ENCODE results near the gene ZFPL1.

ZFPL1 gene

GRCh38 chr11:65095974-65096806, 12.2 kb downstream of the ZFPL1 start, which contains the start of gene VPS51:
Gene VPS51, plus strand, starts transcription at chr11:65096214. Its CDS starts 37 bp downstream, at chr11:65096251.
- DNase-seq = peak; percentile 43

DNA sequence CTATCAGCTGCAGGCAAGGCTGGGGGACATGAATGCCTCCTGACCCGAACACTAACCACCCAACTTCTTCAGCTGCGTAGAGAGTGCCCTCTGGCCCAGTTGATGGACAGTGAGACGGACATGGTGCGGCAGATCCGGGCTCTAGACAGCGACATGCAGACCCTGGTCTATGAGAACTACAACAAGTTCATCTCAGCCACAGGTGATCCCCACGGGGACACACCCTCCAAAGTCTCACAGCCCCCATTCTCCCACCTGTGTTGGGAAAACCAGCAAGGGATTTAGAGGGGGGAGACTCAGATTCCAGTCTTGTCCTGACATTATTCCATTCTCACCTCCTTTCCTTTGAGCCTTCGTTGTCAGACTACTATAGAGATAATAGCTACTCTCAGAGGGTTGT, 12.9 kb downstream of the ZFPL1 start:
- no peak for DNase-seq

- no peak for DNase-seq
These were observed 16.8 kb downstream of the ZFPL1 start for GRCh38 chr11:65100674-65101350.

GRCh38 chr11:65102142-65103095, 18.4 kb downstream of the ZFPL1 start:
- no peak for DNase-seq

DNA sequence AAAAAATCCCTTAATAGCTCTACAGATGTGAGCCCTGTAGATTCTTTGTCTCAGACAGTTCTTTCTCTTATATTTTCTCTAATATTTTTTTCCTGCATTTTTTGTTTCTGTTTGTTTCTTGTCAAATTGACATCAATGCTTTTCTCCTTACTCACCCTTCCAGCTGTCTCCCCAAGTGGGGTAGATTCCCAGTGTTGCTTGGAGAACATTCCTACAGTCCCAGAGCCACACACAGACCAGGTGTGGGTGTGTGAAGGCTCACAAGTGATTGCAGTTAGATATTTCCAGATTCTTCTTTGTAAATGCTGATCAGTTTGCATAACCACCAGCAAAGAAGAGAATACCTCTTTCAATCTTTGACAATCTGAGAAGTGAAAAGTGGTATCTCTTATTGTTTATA, 19.5 kb downstream of the ZFPL1 start:
- DNase-seq = no peak

- no peak for DNase-seq
These were observed 20.6 kb downstream of the ZFPL1 start for GRCh38 chr11:65104628-65105027.

DNA sequence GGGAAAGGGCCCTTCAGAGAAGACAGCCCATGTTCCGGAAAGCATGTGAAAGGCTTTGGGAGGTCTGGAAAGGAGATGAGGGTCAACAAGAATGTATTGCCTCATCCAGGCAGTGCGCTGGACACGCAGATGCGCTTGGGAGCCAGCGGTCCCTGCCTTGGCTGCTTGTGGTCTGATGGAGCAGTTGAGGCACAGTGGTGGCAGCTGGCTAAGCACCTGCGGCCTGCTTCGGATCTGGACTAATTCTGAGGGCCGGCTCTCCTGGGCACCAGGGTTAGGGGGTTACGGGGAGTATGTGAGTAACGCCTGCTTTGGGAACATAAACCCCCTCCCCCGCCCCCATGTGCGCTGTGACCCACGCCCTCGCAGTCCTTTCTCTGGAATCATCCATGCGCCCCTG, 23.1 kb downstream of the ZFPL1 start:
- no peak for DNase-seq

GRCh38 chr11:65107751-65108468, 23.9 kb downstream of the ZFPL1 start:
- no peak for DNase-seq

- DNase-seq = no peak
These were observed 24.6 kb downstream of the ZFPL1 start for GRCh38 chr11:65108469-65109123.

DNA sequence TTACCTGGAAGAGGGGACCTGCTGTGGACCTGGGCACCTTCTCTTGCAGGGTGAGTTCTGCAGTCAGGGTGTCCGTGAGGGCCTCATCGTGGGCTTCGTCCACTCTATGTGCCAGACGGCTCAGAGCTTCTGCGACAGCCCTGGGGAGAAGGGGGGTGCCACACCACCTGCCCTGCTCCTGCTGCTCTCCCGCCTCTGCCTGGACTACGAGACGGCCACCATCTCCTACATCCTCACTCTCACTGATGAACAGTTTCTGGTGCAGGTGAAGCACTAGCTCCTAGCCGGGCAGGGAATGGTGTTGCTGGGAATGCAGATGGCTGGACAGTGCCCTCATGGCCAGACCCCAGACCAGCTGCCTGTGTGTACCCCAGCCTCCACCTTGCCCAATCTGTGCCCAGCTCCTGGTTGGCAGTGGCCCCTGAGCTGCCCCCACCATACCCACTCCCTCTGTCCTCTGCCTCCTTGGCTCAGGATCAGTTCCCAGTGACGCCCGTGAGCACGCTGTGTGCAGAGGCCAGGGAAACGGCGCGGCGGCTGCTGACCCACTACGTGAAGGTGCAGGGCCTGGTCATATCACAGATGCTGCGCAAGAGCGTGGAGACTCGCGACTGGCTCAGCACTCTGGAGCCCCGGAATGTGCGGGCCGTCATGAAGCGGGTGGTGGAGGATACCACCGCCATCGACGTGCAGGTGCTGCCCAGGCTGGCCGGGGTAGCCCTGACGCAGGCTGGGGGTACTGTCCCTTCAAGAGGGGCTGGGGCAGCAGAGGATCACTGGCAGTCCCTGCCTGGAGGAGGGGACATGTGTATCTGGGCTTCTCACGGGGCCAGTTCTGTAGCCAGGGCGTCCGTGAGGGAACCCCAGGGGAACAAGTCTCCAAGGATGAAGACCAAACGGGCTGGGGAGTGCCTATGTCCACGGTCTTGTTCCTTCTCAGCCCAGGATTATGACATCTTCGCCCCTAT, 25.5 kb downstream of the ZFPL1 start:
- no peak for DNase-seq

DNA sequence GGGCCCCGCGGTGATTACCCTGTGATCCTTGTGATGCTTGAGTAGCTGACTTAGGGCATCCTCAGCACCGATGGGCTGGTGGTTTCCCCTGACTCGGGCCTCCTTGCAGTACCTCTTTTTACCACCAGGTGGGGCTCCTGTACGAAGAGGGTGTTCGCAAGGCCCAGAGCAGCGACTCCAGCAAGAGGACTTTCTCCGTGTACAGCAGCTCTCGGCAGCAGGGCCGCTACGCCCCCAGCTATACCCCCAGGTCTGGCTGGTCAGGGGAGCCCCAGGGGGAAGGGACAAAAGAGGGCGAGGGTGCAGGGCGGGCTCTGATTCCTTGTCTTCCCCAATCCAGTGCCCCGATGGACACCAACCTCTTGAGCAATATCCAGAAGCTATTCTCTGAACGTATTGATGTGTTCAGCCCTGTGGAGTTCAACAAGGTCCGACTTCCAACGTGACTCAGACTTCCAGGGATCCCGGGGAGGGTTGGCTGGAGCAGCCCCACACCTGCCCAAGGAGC, 26.4 kb downstream of the ZFPL1 start:
- peak; percentile 39 for DNase-seq

GRCh38 chr11:65111159-65111743, 27.2 kb downstream of the ZFPL1 start:
- DNase-seq = no peak

GRCh38 chr11:65111744-65112545, 27.9 kb downstream of the ZFPL1 start, which contains the start of gene TM7SF2:
Gene TM7SF2, plus strand, starts transcription at chr11:65111872. Its CDS starts 144 bp downstream, at chr11:65112016.
- peak; percentile 22 for DNase-seq

DNA sequence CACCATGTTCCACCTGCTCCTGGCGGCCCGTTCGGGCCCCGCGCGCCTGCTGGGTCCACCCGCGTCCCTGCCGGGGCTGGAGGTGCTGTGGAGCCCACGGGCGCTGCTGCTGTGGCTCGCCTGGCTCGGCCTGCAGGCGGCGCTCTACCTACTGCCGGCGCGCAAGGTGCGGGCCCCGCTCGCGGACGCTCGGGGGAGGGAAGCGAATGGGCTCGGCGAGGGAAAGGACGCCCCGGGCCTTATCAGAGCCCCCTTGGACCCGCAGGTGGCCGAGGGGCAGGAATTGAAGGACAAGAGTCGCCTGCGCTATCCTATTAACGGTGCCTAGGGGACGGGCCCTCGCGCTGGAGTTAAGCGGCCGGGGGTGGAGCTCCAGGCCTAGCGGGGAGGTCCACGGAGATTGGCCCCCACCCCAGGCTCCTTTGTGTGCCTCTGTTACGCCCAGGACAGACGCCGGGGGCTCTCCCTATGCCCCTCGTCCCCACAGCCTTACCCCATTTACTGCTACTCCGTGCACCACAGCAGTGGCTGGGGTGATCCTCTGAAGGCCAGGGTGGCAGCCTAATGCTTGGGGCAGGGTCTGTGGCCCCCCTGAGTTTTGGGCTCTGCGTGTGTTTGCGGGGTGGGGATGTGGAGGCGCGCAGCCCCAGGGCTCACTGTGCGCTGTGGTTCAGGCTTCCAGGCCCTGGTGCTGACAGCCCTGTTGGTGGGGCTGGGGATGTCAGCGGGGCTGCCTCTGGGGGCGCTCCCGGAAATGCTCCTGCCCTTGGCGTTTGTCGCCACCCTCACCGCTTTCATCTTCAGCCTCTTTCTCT, 28.7 kb downstream of the ZFPL1 start:
- DNase-seq = no peak

- no peak for DNase-seq
These were observed 29.3 kb downstream of the ZFPL1 start for GRCh38 chr11:65113361-65113756.

DNA sequence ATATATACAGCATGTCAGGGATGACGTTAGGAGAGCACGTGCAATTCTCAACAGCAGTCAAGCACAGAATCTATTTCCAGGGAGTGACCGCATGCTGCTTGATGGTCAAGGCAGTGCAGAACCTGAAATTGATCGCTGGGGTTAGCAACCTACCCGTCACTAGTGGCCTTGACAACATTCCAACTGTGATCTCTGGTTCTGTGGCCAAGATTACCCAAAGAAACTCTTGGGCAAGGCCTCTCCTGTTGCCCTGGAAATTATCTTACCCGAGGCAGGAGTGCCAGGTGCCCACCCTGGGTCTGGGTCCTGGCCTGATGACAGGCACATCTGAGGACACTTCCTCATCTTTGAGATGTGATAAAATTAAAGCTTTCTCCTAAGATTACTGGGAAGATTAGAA, 29.8 kb downstream of the ZFPL1 start:
- DNase-seq = no peak

GRCh38 chr11:65114538-65115171, 30.6 kb downstream of the ZFPL1 start:
- no peak for DNase-seq

All from SIG-M5 (cell line).